SU-DHL-6 (cell line): ENCODE results near the gene IFNB1.

Experiments used
- H2AFZ ChIP-seq: fragments of 200-600 bp; sonication (generic); 2 replicates; pipeline ENCODE4 v1.6.1; 2014; ENCODE audit warnings: low read depth, mild to moderate bottlenecking, moderate library complexity, mixed read lengths, antibody characterized with exemption, low read length; ENCODE audit not compliant: severe bottlenecking
- H3F3A ChIP-seq: fragments of 200-600 bp; shearing (Covaris generic); 2 replicates; pipeline ENCODE4 v1.6.0; 2016; ENCODE audit warnings: antibody characterized with exemption, mild to moderate bottlenecking; ENCODE audit not compliant: insufficient read depth
- H3K27ac ChIP-seq: fragments of 200-600 bp; sonication (generic); 2 replicates; pipeline ENCODE4 v1.5.1; 2016; ENCODE audit warnings: low read depth, mild to moderate bottlenecking, low read length, moderate library complexity, mixed read lengths
- H3K27me3 ChIP-seq: fragments of 200-600 bp; sonication (generic), shearing (Covaris generic); 2 replicates; pipeline ENCODE4 v1.6.0; 2014; ENCODE audit warnings: mild to moderate bottlenecking, low read length
- H3K36me3 ChIP-seq: fragments of 200-600 bp; sonication (generic); 2 replicates; pipeline ENCODE4 v1.6.1; 2014; ENCODE audit warnings: mild to moderate bottlenecking, low read length, mixed read lengths
- H3K4me2 ChIP-seq: fragments of 300-600, 200-600 bp; shearing (Covaris generic), sonication (generic); 2 replicates; pipeline ENCODE4 v1.6.0; 2014; ENCODE audit warnings: low read length, low read depth, mild to moderate bottlenecking; ENCODE audit not compliant: poor library complexity, severe bottlenecking
- H3K4me3 ChIP-seq: fragments of 200-600 bp; sonication (generic); 2 replicates; pipeline ENCODE4 v1.5.1; 2014; ENCODE audit warnings: antibody characterized with exemption, low read length, mild to moderate bottlenecking, mixed read lengths; ENCODE audit not compliant: insufficient read depth, poor library complexity, severe bottlenecking
- H3K79me2 ChIP-seq: fragments of 200-600 bp; sonication (generic); 2 replicates; pipeline ENCODE4 v1.6.1; 2014; ENCODE audit warnings: mild to moderate bottlenecking, low read length, moderate library complexity; ENCODE audit not compliant: insufficient read depth
- H3K9ac ChIP-seq: fragments of 200-600 bp; sonication (generic); 2 replicates; pipeline ENCODE4 v1.7.0; 2014; ENCODE audit warnings: mild to moderate bottlenecking, low read length
- H3K9me2 ChIP-seq: fragments of 200-600 bp; sonication (generic); replicated peaks from 2 replicates; pipeline ENCODE4 v1.6.1; 2014; ENCODE audit warnings: low read length; ENCODE audit not compliant: insufficient read depth
- H3K9me3 ChIP-seq: fragments of 200-600 bp; sonication (generic); 2 replicates; pipeline ENCODE4 v1.6.1; 2014; ENCODE audit warnings: low read length, mixed read lengths; ENCODE audit not compliant: insufficient read depth
- H4K20me1 ChIP-seq: fragments of 200-600 bp; sonication (generic); 2 replicates; pipeline ENCODE4 v1.6.1; 2014; ENCODE audit warnings: low read depth, mild to moderate bottlenecking, antibody characterized with exemption, low read length, moderate library complexity, mixed read lengths
- CTCF ChIP-seq: fragments of 200-600 bp; sonication (generic); IDR thresholded peaks from one replicate; pipeline ENCODE4 v1.5.1; 2017; ENCODE audit warnings: antibody characterized with exemption, mild to moderate bottlenecking, low read length, moderate library complexity; ENCODE audit not compliant: insufficient read depth, poor library complexity, severe bottlenecking
- EZH2phosphoT487 ChIP-seq: fragments of 200-600 bp; sonication (generic), shearing (Covaris generic); conservative IDR thresholded peaks from 2 replicates; pipeline ENCODE4 v1.6.1; 2018; ENCODE audit warnings: mild to moderate bottlenecking, antibody characterized with exemption, low read length, moderate library complexity, mixed read lengths

Gene IFNB1

GRCh38 chr9:21085005-21085404, 7.3 kb upstream of the IFNB1 start:
- Histone ChIP-seq H3K4me3 (no peak overlapping the region), H3K27ac (no peak overlapping the region), H3K79me2 (no peaks in the 10 kb centered on the region), H3K27me3 (no peaks in the 10 kb centered on the region), H4K20me1 (no peaks in the 10 kb centered on the region), H3K9ac (no peak overlapping the region), H2AFZ (no peak overlapping the region), H3K9me3 (no peaks in the 10 kb centered on the region), H3K9me2 (no peaks in the 10 kb centered on the region), H3F3A (no peaks in the 10 kb centered on the region), H3K4me2 (no peak overlapping the region), H3K36me3 (no peaks in the 10 kb centered on the region)
- no peak for TF ChIP-seq CTCF
- no peak for TF ChIP-seq EZH2phosphoT487

DNA sequence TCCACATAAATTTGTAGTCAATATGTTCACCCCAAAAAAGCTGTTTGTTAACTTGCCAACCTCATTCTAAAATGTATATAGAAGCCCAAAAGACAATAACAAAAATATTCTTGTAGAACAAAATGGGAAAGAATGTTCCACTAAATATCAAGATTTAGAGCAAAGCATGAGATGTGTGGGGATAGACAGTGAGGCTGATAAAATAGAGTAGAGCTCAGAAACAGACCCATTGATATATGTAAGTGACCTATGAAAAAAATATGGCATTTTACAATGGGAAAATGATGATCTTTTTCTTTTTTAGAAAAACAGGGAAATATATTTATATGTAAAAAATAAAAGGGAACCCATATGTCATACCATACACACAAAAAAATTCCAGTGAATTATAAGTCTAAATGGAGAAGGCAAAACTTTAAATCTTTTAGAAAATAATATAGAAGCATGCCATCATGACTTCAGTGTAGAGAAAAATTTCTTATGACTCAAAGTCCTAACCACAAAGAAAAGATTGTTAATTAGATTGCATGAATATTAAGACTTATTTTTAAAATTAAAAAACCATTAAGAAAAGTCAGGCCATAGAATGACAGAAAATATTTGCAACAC, 6.6 kb upstream of the IFNB1 start:
- no peak overlapping the region for H3K27ac ChIP-seq
- no peaks in the 10 kb centered on the region for H3F3A ChIP-seq

GRCh38 chr9:21082671-21083070, 4.9 kb upstream of the IFNB1 start:
- H4K20me1 ChIP-seq = no peaks in the 10 kb centered on the region
- TF ChIP-seq EZH2phosphoT487 (no peak), CTCF (no peak)
- H3K9me2 ChIP-seq = no peaks in the 10 kb centered on the region
- H3K36me3 ChIP-seq = 0 out of 2 replicates have a peak, but pooled peaks cover 2% of the 10 kb centered on the region
- no peak overlapping the region for H3K27ac ChIP-seq
- H3K4me2 ChIP-seq = no peak overlapping the region
- no peaks in the 10 kb centered on the region for H3F3A ChIP-seq
- no peaks in the 10 kb centered on the region for H3K79me2 ChIP-seq
- H2AFZ ChIP-seq = no peak overlapping the region
- H3K4me3 ChIP-seq = no peak overlapping the region
- no peaks in the 10 kb centered on the region for H3K9me3 ChIP-seq
- H3K9ac ChIP-seq = no peak overlapping the region
- no peaks in the 10 kb centered on the region for H3K27me3 ChIP-seq

More for the DNA sequence above, 6.6 kb upstream of the IFNB1 start:
- Histone ChIP-seq H3K27me3 (no peaks in the 10 kb centered on the region), H2AFZ (no peak overlapping the region), H3K9me2 (no peaks in the 10 kb centered on the region), H3K36me3 (0 out of 2 replicates have a peak, but pooled peaks cover 2% of the 10 kb centered on the region), H3K79me2 (no peaks in the 10 kb centered on the region), H3K4me3 (no peak overlapping the region), H3K9me3 (no peaks in the 10 kb centered on the region), H3K9ac (no peak overlapping the region), H4K20me1 (no peaks in the 10 kb centered on the region), H3K4me2 (no peak overlapping the region)
- no peak for TF ChIP-seq CTCF
- no peak for TF ChIP-seq EZH2phosphoT487
